K562 (cell line): ENCODE measurements around the gene FAM110D. TPM values are rescaled to one million over a fixed set of nuclear protein-coding genes. Genes with fewer than 3 reads are reported as not detected.

Experiments used
- ESRRA ChIP-seq: fragments of 450-650 bp; IDR thresholded peaks from 2 replicates; pipeline ENCODE4 v1.6.1; 2014; ENCODE audit warnings: low read depth, mild to moderate bottlenecking, moderate library complexity, borderline replicate concordance
- KLF1 ChIP-seq: fragments of 450-650 bp; IDR thresholded peaks from 2 replicates; pipeline ENCODE4 v1.6.1; 2016; ENCODE audit warnings: missing genetic modification characterization, missing compliant biosample characterization
- NFATC3 ChIP-seq: fragments of 450-650 bp; IDR thresholded peaks from 2 replicates; pipeline ENCODE4 v1.6.1; 2017; ENCODE audit warnings: mild to moderate bottlenecking
- RAD21 ChIP-seq, 2 experiments: fragments of 250-450 bp in 1 of 2; fragments of 450-650 bp in 1 of 2; sonication (Bioruptor Pico) in 1 of 2; formaldehyde crosslinking in 1 of 2; IDR thresholded peaks in 1 of 2; conservative IDR thresholded peaks in 1 of 2; 2 replicates each; pipeline versions ENCODE4 v1.4.0 to v1.8.0; 2020 to 2022; ENCODE audit warnings: mild to moderate bottlenecking in 2 of 2, moderate library complexity in 1 of 2
- REST ChIP-seq, 2 experiments: fragments of 450-650 bp; formaldehyde crosslinking in 1 of 2; IDR thresholded peaks; 2 replicates each; pipeline versions ENCODE4 v1.4.0 to v1.6.1; 2014 to 2020; ENCODE audit warnings: mild to moderate bottlenecking in 2 of 2, borderline replicate concordance in 1 of 2, low read depth in 1 of 2
- STAT6 ChIP-seq: sonication (generic); formaldehyde crosslinking; IDR thresholded peaks from 2 replicates; pipeline ENCODE4 v1.8.1; 2023; ENCODE audit warnings: mild to moderate bottlenecking, missing genetic modification reagents
- TAF7 ChIP-seq: fragments of 450-650 bp; IDR thresholded peaks from 2 replicates; pipeline ENCODE4 v1.6.1; 2016; ENCODE audit warnings: missing genetic modification characterization, missing compliant biosample characterization
- TBP ChIP-seq: optimal IDR thresholded peaks from 2 replicates; pipeline ENCODE3; 2011; ENCODE audit warnings: low read depth, low read length, improper control_type of control experiment
- ZBED1 ChIP-seq: IDR thresholded peaks from 2 replicates; pipeline ENCODE4 v1.6.1; 2014
- ZHX1 ChIP-seq: fragments of 150-350 bp; conservative IDR thresholded peaks from 2 replicates; pipeline ENCODE4 v1.6.1; 2014; ENCODE audit warnings: low read length
- ZNF165 ChIP-seq: fragments of 250-450 bp; sonication (Bioruptor Pico); IDR thresholded peaks from 2 replicates; pipeline ENCODE4 v1.4.0; 2020; ENCODE audit warnings: borderline replicate concordance
- ZNF696 ChIP-seq: fragments of 250-450 bp; sonication (Bioruptor Pico); conservative IDR thresholded peaks from 2 replicates; pipeline ENCODE4 v1.4.0; 2020; ENCODE audit warnings: mild to moderate bottlenecking, moderate library complexity
- polyA plus RNA-seq, 8 experiments: library from polyadenylated mRNA; depleted of rRNA in 4 of 8; stranded (reverse) in 5 of 8; unstranded in 3 of 8; fragments of >200 nt; fragmentation: Nextera tagmentation in 2 of 8; fragmentation: Illumina TruSeq in 1 of 8; extraction: Ambion mirVana in 2 of 8; extraction: Trizol in 1 of 8; gene quantifications; 2 replicates each; pipeline versions ENCODE4 v1.2.1 to v1.2.3, GENCODE V29; 2011 to 2014; ENCODE audit warnings: inconsistent platforms in 1 of 8, missing spikeins in 1 of 8
- total RNA-seq, 7 experiments: library from RNA; depleted of rRNA in 6 of 7; stranded (reverse); fragments of >200 nt in 6 of 7; fragmentation: Illumina TruSeq in 2 of 7; extraction: Trizol in 2 of 7; gene quantifications; 2 replicates each; pipeline versions ENCODE4 v1.2.1 to v1.2.3, GENCODE V29; 2011 to 2021; ENCODE audit warnings: low replicate concordance in 1 of 7

The FAM110D gene
- total and polyA plus RNA-seq, 9 of the 15 experiments (the other 6 are each of a cell fraction or from before 2014, with no cell fraction given), result 0.04 to 1.1 (median 0.33) TPM

- TF ChIP-seq TAF7 (tag), result peak; percentile 50; the same call in 1 of the 2 replicates
- no peak for TF ChIP-seq REST (IDR thresholded peaks at IDR 0.05; ENCODE audit: borderline replicate concordance)
- peak; percentile 42; the same call in 1 of the 2 replicates for TF ChIP-seq REST (CRISPR knock-in tag; IDR thresholded peaks at IDR 0.05; ENCODE audit: low read depth)
- TF ChIP-seq NFATC3, result peak; percentile 84
- TF ChIP-seq ZBED1, result peak; percentile 49; the same call in 1 of the 2 replicates
- TF ChIP-seq ZNF696 (CRISPR knock-in tag), result no peak; the same call in 1 of the 2 replicates
- peak in 1 of 2 experiments; percentile 7; a peak in 2 of 4 replicates for TF ChIP-seq RAD21 (CRISPR knock-in tag; conservative IDR thresholded peaks at IDR 0.05 in 1 of 2, IDR thresholded peaks at IDR 0.05 in 1 of 2)
- TF ChIP-seq TBP, result peak; percentile 94
- TF ChIP-seq STAT6 (CRISPR knock-in tag), result no peak
- TF ChIP-seq ZNF165 (CRISPR knock-in tag), result 0 out of 2 replicates have a peak, but pooled peaks have one; percentile 61
- TF ChIP-seq ESRRA, result peak; percentile 98; the same call in 1 of the 2 replicates
- peak; percentile 59; the same call in 1 of the 2 replicates for TF ChIP-seq KLF1 (tag)
- no peak for TF ChIP-seq ZHX1
These were observed 32.4 kb upstream of the FAM110D start (continued) for GRCh38 chr1:26126321-26127084.
